SH-SY5Y (cell line): Measurements from ENCODE around the gene NXPH4.

Source experiments
- GATA2 ChIP-seq: IDR thresholded peaks from 2 replicates; pipeline ENCODE4 v1.6.1; 2011; ENCODE audit warnings: mild to moderate bottlenecking, low read depth, low read length
- GATA3 ChIP-seq: IDR thresholded peaks from 2 replicates; pipeline ENCODE4 v1.6.1; 2011; ENCODE audit warnings: low read depth, mild to moderate bottlenecking, low read length, moderate library complexity

GRCh38 chr12:57223191-57224165 lies 6.9 kb downstream of the NXPH4 start:
- TF ChIP-seq GATA3 (no peak), GATA2 (no peak)
